NCI-H187 treated with DMSO at 0.1 percent for 48 hours (cell line): ENCODE results near the gene SH3D19.

ENCODE experiments used
- DNase-seq: peaks from one replicate; lab custom pipeline; 2025; lab: John Stamatoyannopoulos, UW

SH3D19 gene

DNA sequence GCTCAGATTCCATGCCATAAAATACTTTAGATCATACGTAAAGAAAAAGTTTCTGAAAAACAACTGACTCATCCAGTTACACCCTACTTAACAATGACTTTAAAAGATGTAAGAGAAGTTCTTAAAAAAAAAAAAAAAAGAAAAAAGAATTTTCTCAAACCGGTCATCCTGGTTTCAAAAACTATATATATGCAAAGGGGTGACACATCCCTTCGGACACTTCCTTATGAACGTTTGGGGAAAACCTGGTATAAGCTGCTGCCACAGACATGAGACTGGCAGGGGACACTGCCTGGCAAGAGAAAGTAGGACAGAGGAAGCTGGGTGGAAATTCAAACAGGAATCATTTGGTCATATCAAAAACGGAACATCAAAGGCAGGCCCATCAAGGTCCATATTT lies 129.6 kb downstream of the SH3D19 start:
- no peak for DNase-seq

DNA sequence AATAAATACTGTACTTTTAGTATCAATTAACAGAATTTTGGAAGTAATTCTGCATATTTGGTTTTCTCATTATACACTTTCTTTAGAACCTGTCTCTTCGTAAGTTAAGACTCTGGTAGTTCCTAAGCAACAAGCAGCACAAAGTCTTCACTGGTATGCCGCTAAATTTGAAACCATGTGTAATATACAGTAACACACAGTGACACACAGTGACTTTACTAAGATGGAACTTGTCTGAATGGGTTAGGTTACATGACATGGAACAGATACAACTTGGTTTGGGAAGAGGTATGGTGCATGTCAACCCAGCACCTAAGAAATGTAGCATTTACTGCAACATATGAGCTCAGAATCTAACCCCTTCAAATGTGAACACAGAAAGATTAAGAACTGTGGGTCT lies 132.0 kb downstream of the SH3D19 start:
- no peak for DNase-seq

DNA sequence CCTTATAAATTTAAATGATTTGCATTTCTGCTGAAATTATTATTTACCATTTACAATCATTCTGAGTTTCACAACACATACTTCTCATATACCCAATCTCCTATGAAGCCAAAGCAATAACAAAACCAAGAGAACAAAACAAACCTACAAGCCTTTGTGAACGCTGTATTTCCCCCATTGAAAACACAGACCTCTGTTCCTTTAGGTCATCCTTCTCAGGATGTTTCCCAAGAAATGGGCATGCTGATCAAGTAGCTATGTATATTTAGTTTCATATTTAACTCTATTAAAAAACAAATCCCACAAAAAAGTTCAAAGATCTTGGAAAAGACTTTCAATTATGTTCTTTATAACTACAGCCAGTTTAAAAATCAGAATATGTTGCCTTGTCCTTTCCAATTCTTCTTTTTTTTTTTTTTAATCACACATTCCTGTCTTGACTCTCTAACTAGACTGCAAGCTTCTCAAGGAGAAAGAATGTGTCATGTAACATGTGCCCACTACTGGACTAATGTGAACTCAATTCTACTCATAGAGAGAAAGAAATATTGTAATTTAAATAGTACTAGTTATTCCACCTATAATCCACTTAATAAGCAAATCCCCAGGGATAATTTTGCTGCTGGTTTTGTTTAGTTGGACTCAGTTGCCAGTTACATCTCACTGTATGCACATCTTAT lies 132.7 kb downstream of the SH3D19 start:
- no peak for DNase-seq

DNA sequence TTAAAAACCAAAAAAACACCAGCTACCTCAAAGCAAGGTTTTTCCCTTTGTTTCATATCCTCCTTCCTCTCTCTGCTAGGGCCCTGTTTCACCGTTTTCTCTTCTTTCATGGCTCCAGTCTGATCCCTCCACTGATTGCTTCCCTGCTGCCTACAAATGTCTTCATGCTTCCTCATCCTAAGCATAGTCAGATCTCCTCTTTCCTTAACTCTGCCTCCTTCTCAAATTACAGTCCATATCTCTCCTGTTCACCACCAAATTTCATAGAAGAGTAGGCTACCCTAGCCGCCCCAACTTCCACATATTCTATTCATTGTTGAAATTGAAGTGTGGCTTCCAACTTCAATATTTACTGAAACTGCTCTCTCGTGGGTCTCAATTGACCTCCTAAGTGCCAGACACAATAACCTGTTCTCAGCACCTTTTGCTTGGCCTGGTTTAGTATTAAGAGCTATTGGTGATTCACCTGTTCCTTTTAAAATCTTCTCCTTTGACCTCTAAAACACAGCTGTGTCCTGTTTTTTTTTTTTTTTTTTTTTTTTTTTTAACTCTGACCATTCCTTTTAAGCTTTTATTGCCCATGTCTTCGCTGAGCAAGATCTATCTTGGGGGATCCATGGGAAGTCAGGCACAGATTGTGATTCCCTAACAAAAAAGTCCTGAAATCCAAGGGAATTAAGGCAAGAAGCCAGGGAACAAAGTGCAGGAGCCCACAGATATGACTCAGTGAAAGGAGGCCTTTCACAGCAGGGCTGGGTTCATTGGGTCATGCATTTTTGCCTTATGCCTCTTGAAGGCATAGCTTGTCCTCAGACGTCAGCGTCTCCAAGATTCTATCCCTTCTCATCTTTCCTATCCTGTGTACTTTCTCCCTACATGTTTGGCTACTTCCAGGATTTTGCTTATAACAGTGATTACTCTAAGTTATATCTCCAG lies 140.6 kb downstream of the SH3D19 start:
- DNase-seq, result no peak

DNA sequence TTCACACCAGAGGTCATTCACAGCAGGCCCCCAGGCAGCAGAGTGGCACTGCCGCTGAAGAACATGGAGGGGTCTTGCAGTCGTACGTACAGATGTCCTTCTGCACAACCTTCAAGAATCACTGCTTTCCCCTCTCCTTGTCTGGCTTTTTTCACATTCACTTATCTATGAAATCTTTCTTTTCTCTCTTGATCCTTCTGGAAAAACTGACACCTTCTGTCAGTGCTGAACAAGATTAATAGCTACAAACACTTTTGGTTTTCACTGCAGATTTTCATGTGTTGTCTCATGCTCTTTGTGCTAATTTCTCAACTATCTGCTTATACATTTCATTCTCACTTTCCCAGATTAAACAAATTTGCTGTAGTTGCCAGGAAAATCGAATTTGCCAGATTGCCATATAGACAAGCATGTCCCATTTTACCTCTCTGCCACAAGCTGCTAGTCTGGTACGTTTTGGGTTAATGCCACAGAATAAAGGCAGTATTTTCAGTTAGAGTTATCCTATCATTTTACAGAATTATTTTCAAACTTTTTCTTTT lies 142.9 kb downstream of the SH3D19 start:
- DNase-seq, result no peak

DNA sequence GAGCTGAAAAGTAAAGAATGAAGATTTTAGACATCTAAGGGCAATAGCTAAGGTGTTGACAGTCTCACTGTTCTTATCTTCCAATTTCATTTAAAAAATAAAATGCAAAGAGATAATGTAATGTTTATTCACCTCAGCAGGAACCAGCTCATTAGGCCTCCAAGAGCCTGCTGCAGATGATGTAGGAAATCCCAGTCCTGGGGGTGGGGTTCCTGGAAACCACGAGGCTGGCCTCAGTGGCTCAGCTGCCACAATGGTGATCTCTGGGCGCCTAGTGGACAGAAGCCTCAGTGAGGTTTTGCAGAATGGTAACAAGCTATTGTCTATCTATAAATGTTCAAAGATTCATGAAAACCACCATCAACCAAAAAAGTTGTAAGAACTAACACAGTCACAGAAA lies 148.7 kb downstream of the SH3D19 start:
- no peak for DNase-seq

DNA sequence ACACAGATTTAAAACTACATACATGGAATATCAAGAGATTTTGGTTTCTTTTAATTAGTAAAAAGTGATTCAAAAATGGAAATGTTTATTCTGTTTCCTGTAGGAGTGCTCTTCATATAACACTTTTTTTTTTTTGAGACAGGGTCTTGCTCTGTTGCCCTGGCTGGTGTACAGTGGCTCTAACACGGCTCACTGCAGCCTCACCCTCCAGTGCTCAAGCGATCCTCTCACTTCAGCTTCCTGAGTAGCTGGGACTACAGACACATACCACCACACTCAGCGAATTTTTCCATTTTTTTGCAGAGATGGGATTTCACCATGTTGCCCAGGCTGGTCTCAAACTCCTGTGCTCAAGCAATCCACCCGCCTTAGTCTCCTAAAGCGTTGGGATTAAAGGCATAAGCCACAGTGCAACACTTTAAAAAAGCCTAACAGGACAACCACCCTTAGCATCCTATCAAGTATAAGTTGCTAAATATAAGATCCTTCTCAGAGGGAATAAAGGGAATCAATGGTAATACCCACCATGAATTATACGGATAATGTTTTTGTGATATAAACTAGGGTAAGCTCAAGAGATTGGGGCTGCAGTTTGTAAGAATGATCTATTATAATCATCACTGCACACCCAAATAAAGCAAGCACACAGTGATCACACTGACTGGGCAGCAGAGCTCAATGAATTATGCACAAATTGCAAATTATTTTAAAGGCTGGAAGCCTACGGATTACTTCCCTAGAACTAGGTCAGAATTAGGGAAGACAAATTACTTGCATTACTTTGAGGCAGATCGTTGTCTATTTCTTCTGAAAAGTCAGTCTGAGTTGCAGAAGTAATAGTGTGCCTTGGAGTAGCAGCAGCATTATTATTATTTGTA lies 149.4 kb downstream of the SH3D19 start:
- no peak for DNase-seq

DNA sequence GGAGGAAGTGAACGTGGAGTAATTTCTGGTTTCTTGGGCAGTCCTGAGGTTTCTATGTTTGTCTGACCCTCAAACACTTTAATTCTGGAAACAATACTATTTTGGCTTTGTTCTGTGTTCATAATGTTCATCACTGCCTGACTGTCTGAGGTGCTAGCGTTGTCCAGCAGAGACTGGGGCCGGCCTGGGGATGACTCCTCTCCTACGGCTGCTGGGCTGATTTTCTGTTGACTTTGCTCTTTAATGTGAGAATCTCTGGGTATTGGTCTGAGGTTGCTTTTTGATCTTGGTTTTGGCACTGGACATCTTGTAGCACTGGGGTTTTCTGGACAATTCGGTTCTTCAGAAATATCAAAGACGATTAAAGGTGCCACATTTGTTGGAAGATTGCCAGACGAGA lies 150.2 kb downstream of the SH3D19 start:
- no peak for DNase-seq

DNA sequence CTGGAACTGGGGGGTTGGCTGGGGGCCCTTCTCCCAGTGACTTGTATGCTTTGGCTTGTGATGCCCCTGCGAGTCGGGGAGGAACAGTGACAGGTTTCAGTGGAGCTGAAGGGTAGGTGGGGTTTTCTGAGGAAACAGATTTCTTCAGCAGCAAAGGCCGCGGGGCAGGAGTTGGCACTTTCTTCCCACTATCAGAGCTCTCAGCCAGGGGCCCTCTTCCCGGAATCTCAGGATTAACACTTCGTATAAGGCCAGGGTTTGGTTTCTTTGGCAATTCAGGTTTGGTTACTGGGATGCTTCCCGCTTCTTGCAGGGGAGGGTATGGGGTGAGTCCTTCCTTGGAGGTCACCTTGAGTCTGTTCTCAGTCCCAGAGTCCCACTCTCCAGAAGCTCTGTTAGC lies 150.6 kb downstream of the SH3D19 start:
- no peak for DNase-seq

DNA sequence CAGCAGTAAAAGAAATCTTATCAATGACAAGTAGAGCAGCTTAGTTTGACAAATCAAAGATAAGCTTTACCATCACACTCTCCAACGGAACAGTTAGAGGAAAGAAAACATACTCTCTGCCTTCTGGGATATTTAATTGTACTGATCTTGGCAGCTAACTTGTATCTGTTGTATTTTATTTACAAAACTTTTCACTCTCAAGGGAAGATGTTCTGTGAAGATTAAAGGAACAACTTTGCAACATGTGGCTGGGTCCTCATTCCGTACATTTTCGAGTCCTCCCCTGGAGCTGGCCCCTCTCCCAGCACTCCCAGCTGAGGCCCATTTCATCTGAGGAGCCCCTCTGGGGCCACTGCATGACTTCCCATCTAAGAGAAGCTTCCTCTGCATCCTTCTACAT lies 151.5 kb downstream of the SH3D19 start:
- DNase-seq, result no peak

DNA sequence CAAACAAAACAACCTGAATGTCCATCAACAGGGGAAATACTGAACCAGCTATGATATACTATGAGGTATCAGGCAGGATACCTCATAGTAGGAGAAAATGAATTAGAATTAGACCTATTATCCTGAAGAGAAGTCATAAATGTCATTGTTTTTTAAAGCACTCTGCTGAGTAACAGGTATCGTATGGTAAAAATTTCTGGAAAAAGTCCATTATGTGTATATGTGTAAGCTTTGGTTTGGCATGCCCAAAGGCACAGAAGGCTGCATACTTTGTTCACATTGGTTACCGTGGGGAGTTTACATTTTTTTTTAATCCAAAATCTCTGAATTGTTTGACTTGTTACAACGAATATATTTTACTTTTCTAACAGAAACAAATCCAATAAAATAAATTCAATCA lies 155.5 kb downstream of the SH3D19 start:
- no peak for DNase-seq

DNA sequence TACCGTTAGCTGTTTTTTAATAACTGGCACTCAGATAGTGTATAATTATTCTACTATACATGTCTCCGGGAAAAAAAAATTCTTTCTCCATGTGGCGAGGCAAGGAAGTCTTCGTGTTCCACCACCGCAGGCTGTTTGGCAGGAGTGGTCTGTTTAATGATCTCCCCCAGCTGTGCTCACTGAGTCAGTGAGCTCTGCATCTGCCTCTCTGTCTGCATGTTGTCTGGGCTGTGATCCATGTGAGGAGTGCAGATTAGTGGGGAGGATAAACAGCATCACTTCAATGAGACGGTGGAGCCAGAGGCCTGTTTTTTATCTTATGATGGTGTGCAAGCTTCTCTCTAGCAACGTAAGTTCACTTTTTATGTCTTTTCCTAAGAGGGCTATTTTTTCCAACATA lies 156.2 kb downstream of the SH3D19 start:
- DNase-seq, result no peak

DNA sequence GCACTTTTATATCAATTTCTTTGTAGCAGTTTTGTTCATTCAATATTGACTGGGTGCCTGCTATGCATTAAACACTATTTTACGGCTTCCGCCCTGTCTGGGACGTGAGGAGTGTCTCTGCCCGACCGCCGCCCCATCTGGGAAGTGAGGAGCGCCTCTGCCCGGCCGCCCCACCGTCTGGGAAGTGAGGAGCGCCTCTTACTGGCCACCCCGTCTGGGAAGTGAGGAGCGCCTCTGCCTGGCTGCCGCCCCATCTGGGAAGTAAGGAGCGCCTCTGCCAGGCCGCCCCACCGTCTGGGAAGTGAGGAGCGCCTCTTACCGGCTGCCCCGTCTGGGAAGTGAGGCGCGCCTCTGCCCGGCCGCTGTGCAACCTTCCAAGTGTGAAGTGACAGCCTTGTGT lies 157.8 kb downstream of the SH3D19 start:
- DNase-seq, result no peak

DNA sequence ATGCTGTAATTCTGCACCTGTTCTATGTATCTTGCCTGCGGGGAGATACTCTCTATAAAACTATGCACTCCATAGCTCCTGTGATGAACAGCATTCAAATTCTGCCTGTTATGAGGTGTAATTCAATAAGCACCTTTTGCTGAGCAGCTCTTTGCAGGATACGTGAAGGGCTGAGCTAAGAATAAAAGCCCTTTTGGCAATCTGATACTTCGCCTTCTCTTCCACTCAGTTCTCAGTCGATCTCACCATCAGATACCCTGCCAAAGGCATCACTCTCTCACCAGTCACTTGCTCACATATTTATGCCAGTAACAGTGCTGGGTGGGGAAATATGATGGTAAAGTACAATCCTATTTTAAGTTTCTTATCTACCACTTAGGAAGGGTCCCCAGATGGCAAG lies 158.8 kb downstream of the SH3D19 start:
- no peak for DNase-seq

DNA sequence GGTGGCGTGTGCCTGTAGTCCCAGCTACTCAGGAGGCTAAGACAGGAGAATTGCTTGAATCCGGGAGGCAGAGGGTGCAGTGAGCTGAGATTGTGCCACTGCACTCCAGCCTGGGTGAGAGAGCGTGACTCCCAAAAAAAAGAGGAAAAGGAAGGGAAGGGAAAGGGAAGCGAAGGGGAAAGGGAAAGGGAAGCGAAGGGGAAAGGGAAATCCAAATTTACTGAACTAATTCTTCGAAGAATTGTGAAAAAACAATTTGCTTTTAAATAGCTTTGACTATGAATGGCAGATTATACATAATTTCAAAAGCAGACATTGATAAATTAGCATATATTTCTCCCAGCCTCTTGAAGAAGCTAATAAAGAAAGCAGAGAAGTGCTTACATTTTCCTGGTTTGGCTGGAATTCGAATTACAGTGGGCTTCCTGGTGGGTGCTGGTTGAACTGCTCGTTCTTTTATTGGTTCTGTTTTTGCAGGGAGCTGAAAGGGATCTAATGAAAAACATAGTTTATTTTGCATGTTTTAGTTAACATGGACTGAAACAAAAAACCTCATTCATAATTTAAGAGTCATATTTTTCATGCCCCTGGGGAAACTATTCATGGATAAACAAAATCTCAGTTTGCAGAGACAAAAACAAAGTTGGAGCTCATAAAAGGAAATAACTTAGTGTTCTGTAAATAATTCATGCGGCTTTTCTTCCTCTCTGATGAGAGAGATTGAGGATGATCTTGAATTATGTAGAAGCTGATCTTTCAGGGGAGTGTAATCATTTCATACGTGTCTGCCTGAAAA lies 160.0 kb downstream of the SH3D19 start:
- no peak for DNase-seq

DNA sequence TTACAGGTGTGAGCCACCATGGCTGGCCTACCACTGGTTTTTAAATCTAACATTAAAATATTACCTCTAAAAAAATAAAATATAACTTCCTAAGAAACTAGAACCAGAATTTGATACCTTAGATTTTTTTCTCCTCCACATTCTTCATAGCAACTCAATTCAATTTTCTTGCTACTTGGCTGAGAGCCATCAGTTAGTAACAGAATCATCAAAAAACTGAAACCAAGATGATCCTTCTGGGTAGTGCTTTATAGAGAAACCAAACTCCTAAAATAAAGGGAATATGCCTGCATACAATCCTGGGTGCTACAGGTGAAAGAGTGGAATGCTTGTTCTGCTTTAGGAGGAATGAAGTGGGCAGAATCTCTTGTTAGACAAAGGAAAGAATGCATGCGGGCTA lies 161.6 kb downstream of the SH3D19 start:
- no peak for DNase-seq

DNA sequence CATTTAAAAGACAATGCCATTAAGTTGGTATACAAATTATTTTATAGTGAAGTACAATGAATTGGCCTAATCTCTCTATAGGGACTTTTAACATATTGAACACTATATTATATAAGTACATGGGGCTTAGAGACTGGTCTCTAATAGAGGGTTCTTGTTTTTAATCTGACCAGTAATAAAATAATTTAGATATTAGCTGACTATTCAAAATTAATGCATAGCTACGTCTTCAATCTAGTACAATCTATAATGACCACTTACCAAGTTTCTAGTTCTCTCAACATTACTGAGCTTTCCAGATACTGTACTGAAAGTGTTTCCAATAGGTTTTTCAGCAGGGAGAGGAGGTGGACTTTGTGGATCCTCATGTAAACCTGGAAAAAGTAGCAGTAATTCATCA lies 166.4 kb downstream of the SH3D19 start:
- no peak for DNase-seq

DNA sequence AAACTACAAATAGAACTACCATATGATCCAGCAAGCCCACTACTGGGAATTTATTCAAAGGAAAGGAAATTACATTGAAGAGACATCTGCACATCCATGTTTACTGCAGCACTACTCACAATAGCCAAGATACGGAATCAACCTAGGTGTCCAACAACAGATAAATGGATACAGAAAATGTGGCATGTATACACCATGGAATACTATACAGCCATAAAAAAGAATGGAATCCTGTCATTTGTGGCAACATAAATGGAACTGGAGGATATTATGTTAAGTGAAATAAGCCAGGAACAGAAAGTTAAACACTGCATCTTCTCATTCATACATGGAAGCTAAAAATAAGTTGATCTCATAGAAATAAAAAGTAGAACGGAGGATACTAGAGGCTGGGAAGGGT lies 167.9 kb downstream of the SH3D19 start:
- DNase-seq, result no peak

DNA sequence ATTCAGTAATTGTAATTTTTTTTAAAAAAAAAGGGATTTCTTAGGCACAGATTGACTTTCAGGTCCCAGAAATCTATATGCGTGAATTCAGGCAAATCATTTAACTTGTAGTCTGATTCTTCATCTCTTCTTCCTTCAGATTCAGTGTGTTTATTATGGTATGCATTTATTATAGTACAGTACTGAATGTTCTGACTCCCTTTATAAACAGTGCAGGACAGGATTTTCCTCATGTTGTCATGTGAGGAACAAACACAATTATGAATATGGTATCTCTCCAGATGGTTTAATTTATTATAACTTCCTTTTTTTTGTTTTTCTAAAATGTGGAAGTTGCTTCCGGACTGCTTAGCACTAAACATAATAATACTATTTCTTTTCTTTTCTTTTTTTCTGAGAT lies 171.8 kb downstream of the SH3D19 start:
- no peak for DNase-seq

DNA sequence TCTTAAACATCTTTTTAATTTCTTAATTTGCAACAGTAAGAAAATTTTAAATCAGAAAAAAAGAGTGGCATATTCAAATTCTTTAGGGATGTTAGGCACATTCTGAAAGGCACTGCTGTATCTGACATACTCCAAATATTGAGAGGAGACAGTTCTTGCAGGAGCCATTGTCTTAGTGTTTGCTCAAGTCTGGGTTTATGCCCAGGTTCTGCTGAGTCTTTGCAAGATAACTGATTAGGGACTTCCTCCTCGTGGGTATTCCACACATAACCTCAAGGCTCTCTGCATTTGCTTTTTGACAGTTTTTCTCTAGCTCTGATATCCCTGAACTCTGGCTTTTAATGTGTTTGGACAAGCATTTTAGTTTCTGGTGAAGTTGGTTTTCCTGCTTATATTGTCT lies 173.4 kb downstream of the SH3D19 start:
- no peak for DNase-seq

DNA sequence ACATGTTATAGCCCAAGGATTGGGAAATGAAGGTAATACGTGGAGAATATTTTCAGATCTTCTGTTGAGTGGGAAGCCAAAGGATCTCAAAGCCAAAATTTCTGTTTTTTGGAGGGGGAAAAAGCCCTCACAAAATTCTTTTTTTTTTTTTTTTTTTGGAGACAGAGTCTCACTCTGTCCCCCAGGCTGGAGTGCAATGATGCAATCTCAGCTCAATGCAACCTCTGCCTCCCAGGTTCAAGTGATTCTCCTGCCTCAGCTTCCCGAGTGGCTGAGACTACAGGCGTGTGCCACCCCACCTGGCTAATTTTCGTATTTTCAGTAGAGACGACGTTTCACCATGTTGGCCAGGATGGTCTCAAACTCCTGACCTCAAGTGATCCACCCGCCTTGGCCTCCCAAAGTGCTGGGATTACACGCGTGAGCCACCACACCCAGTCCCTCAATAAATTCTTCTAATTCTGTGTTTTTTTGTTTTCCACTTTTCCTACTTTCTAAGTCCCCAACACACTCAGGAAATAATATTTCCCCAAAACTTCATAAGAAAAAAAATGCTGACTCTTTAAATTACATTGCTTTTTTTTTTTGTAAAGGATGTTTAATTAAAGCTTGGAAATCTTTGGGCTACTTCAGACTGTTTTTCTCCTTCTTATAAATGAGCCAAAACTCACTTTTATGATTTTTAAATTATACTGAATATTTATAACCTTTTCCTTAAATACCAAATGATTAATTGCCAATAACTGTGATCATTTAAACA lies 174.4 kb downstream of the SH3D19 start:
- no peak for DNase-seq
